Liver (tissue), 9 donors: ENCODE data around the gene UBL4A. TPM values are rescaled to one million over a fixed set of nuclear protein-coding genes. Genes with fewer than 3 reads are reported as not detected.

Source experiments
- DNase-seq: peaks from one replicate; pipeline ENCODE4 v3.0.0-alpha.2; 2017; ENCODE audit warnings: low spot score
- H3K27ac ChIP-seq, 2 donors: one replicate each; pipeline ENCODE4 v1.7.0; 2013; ENCODE audit warnings: inconsistent platforms in 2 of 2, low read length in 2 of 2, control low read depth in 1 of 2, low read depth in 1 of 2, mild to moderate bottlenecking in 1 of 2
- H3K27me3 ChIP-seq, 4 donors: one replicate each; pipeline versions ENCODE4 v1.6.1 to v1.7.0; 2013; ENCODE audit warnings: low read length in 3 of 4, inconsistent platforms in 1 of 4, mild to moderate bottlenecking in 1 of 4, moderate library complexity in 1 of 4; ENCODE audit not compliant: control insufficient read depth in 4 of 4, insufficient read depth in 4 of 4
- H3K36me3 ChIP-seq, 4 donors: one replicate each; pipeline versions ENCODE4 v1.6.1 to v1.7.0; 2013; ENCODE audit warnings: low read length in 3 of 4, mild to moderate bottlenecking in 3 of 4, low read depth in 1 of 4, moderate library complexity in 1 of 4; ENCODE audit not compliant: control insufficient read depth in 4 of 4, insufficient read depth in 3 of 4
- H3K4me1 ChIP-seq, 4 donors: one replicate each; pipeline versions ENCODE4 v1.6.1 to v1.7.0; 2013; ENCODE audit warnings: low read length in 3 of 4, mild to moderate bottlenecking in 3 of 4, moderate library complexity in 1 of 4; ENCODE audit not compliant: control insufficient read depth in 4 of 4, insufficient read depth in 4 of 4
- H3K4me3 ChIP-seq, 3 donors: one replicate each; pipeline versions ENCODE4 v1.6.1 to v1.7.0; 2013; ENCODE audit warnings: low read length in 3 of 3, control low read depth in 1 of 3, low read depth in 1 of 3, mild to moderate bottlenecking in 1 of 3
- H3K9ac ChIP-seq, 2 donors: one replicate each; pipeline ENCODE4 v1.7.0; 2013; ENCODE audit warnings: low read length in 2 of 2, mild to moderate bottlenecking in 2 of 2, moderate library complexity in 2 of 2, control low read depth in 1 of 2, low read depth in 1 of 2
- H3K9me3 ChIP-seq, 4 donors: one replicate each; pipeline versions ENCODE4 v1.6.1 to v1.7.0; 2013; ENCODE audit warnings: low read length in 3 of 4; ENCODE audit not compliant: control insufficient read depth in 4 of 4
- EGR1 ChIP-seq, 2 donors: IDR thresholded peaks; 2 replicates each; pipeline ENCODE4 v1.6.1; 2016 to 2018; ENCODE audit warnings: antibody characterized with exemption in 2 of 2, low read depth in 2 of 2
- FOXA1 ChIP-seq: IDR thresholded peaks from 2 replicates; pipeline ENCODE4 v1.6.1; 2016; ENCODE audit warnings: antibody characterized with exemption
- GABPA ChIP-seq, 2 donors: IDR thresholded peaks in 1 of 2; conservative IDR thresholded peaks in 1 of 2; 2 replicates each; pipeline ENCODE4 v1.6.1; 2016; ENCODE audit warnings: antibody characterized with exemption in 2 of 2, mild to moderate bottlenecking in 1 of 2, moderate library complexity in 1 of 2
- HNF4A ChIP-seq, 2 donors: conservative IDR thresholded peaks; 2 replicates each; pipeline ENCODE4 v1.6.1; 2016; ENCODE audit warnings: antibody characterized with exemption in 2 of 2, mild to moderate bottlenecking in 2 of 2
- HNF4G ChIP-seq: IDR thresholded peaks from 2 replicates; pipeline ENCODE4 v1.6.1; 2016; ENCODE audit warnings: antibody characterized with exemption
- JUND ChIP-seq, 2 donors: IDR thresholded peaks; 2 replicates each; pipeline ENCODE4 v1.6.1; 2016; ENCODE audit warnings: antibody characterized with exemption in 2 of 2
- RAD21 ChIP-seq, 2 donors: IDR thresholded peaks; 2 replicates each; pipeline ENCODE4 v1.6.1; 2016; ENCODE audit warnings: antibody characterized with exemption in 2 of 2, mild to moderate bottlenecking in 2 of 2
- RXRA ChIP-seq, 2 donors: IDR thresholded peaks; 2 replicates each; pipeline ENCODE4 v1.6.1; 2017 to 2018; ENCODE audit warnings: antibody characterized with exemption in 2 of 2, mild to moderate bottlenecking in 1 of 2
- SP1 ChIP-seq: IDR thresholded peaks from 2 replicates; pipeline ENCODE4 v1.6.1; 2018; ENCODE audit warnings: antibody characterized with exemption, mild to moderate bottlenecking
- TAF1 ChIP-seq: conservative IDR thresholded peaks from 2 replicates; pipeline ENCODE4 v1.6.1; 2016; ENCODE audit warnings: antibody characterized with exemption, mild to moderate bottlenecking
- YY1 ChIP-seq: IDR thresholded peaks from 2 replicates; pipeline ENCODE4 v1.6.1; 2016; ENCODE audit warnings: antibody characterized with exemption, mild to moderate bottlenecking
- WGBS: extraction: QIAGEN DNeasy Blood & Tissue Kit; methylation state at CpG from one replicate; pipeline ENCODE4 v1.1.7; 2013; 5-methylcytosine and 5-hydroxymethylcytosine counted together
- polyA plus RNA-seq, 2 donors: library from polyadenylated mRNA; stranded (reverse) in 1 of 2; unstranded in 1 of 2; fragments of 200-250 nt in 1 of 2; fragments of >200 nt in 1 of 2; fragmentation: Nextera tagmentation in 1 of 2; extraction: Ambion mirVana in 1 of 2; gene quantifications; one replicate each; pipeline versions ENCODE4 v1.2.1 to v1.2.3, GENCODE V29; 2013 to 2015
- total RNA-seq, 2 donors: library from RNA; depleted of rRNA; stranded (reverse); fragments of >200 nt; gene quantifications; one replicate each; pipeline ENCODE4 v1.2.3, GENCODE V29; 2014
- TF ChIP-seq, protein P1 (sequence below): fragments of 150-350 bp; IDR thresholded peaks from 2 replicates; pipeline ENCODE4 v1.5.1; 2017; ENCODE audit warnings: improper control_type of control experiment, low read depth, low read length; ENCODE audit not compliant: missing input control
- TF ChIP-seq, protein P2 (sequence below): IDR thresholded peaks from 2 replicates; pipeline ENCODE4 v1.6.1; 2016; ENCODE audit warnings: antibody characterized with exemption, mild to moderate bottlenecking
- TF ChIP-seq, protein P3 (sequence below): IDR thresholded peaks from 2 replicates; pipeline ENCODE4 v1.6.1; 2016; ENCODE audit warnings: antibody characterized with exemption
- TF ChIP-seq, protein P4 (sequence below): IDR thresholded peaks from 2 replicates; pipeline ENCODE4 v1.6.1; 2016; ENCODE audit warnings: antibody characterized with exemption
- donor health status: healthy.
- donor health status: healthy.
- donor health status: healthy.
- donor health status: healthy.
- donor health status: healthy.

Gene UBL4A
- total and polyA plus RNA-seq, 4 donors: 13.9 to 22.2 (median 20.8) TPM

DNA sequence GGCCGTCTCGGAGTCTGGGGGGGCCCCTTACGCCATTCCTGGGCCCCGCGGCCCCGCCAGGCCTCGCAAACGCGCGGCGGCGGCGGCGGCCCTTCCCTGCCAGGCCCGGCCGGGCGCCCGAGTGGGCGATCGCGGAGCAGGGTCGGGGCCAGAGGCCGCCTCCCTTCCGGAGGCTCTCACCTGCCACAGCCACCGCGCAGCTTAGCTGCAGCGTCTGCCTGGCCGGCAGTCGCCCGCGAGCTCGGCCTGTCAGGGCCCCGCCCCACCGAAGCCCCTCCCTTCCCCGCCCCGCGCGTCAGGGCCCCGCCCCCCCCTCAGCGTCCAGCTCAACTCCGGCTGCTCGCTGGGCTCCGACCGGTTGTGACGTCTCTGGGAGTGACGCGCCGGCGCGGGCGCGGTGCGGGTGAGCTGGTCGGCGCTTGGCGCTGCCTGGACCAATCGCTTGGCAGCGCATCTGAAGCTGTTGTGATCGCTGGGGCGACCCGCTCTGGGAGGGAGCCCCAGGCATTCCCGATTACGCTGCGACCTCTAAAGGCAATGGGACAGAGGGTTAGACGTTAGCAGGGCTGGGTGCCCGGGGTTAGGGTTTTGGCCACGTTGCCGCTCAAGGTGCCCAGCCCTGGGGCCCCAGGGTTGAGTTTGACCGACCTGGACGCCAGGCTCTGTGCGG lies 4.1 kb upstream of the UBL4A start, which contains the start of gene SLC10A3:
Gene SLC10A3, minus strand, starts transcription at position 216 of the 670 bp plus-strand sequence. CDS start 1,689 bp downstream, outside the sequence.
- H3K4me3 ChIP-seq: peak within 1 kb of the TSS; percentile 56 to 67 (median 57)
- H3K27me3 ChIP-seq: peaks cover 0 to 3% (median 0%) of the 10 kb centered on the region in 4 donors
- DNase-seq: peak; percentile 91
- H3K9me3 ChIP-seq: no peaks in the 10 kb centered on the region
- peak within 1 kb of the TSS; percentile 88 to 94 for H3K27ac ChIP-seq
- TF ChIP-seq JUND (IDR thresholded peaks at IDR 0.05) (no peak), EGR1 (IDR thresholded peaks at IDR 0.05; ENCODE audit: low read depth in 2 of 2) (no peak), YY1 (peak; percentile 56), GABPA (IDR thresholded peaks at IDR 0.05 in 1 of 2, conservative IDR thresholded peaks at IDR 0.05 in 1 of 2) (peak in 1 of 2 donors; percentile 63), SP1 (peak; percentile 58), RXRA (IDR thresholded peaks at IDR 0.05) (peak; percentile 32 to 36), RAD21 (IDR thresholded peaks at IDR 0.05) (peak; percentile 37 to 39), HNF4A (conservative IDR thresholded peaks at IDR 0.05) (no peak), FOXA1 (no peak), HNF4G (no peak), TAF1 (peak; percentile 60)
- TF ChIP-seq, protein P1, sequence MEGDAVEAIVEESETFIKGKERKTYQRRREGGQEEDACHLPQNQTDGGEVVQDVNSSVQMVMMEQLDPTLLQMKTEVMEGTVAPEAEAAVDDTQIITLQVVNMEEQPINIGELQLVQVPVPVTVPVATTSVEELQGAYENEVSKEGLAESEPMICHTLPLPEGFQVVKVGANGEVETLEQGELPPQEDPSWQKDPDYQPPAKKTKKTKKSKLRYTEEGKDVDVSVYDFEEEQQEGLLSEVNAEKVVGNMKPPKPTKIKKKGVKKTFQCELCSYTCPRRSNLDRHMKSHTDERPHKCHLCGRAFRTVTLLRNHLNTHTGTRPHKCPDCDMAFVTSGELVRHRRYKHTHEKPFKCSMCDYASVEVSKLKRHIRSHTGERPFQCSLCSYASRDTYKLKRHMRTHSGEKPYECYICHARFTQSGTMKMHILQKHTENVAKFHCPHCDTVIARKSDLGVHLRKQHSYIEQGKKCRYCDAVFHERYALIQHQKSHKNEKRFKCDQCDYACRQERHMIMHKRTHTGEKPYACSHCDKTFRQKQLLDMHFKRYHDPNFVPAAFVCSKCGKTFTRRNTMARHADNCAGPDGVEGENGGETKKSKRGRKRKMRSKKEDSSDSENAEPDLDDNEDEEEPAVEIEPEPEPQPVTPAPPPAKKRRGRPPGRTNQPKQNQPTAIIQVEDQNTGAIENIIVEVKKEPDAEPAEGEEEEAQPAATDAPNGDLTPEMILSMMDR: no peak
- TF ChIP-seq, protein P2, sequence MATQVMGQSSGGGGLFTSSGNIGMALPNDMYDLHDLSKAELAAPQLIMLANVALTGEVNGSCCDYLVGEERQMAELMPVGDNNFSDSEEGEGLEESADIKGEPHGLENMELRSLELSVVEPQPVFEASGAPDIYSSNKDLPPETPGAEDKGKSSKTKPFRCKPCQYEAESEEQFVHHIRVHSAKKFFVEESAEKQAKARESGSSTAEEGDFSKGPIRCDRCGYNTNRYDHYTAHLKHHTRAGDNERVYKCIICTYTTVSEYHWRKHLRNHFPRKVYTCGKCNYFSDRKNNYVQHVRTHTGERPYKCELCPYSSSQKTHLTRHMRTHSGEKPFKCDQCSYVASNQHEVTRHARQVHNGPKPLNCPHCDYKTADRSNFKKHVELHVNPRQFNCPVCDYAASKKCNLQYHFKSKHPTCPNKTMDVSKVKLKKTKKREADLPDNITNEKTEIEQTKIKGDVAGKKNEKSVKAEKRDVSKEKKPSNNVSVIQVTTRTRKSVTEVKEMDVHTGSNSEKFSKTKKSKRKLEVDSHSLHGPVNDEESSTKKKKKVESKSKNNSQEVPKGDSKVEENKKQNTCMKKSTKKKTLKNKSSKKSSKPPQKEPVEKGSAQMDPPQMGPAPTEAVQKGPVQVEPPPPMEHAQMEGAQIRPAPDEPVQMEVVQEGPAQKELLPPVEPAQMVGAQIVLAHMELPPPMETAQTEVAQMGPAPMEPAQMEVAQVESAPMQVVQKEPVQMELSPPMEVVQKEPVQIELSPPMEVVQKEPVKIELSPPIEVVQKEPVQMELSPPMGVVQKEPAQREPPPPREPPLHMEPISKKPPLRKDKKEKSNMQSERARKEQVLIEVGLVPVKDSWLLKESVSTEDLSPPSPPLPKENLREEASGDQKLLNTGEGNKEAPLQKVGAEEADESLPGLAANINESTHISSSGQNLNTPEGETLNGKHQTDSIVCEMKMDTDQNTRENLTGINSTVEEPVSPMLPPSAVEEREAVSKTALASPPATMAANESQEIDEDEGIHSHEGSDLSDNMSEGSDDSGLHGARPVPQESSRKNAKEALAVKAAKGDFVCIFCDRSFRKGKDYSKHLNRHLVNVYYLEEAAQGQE: peak; percentile 65
- TF ChIP-seq, protein P3, sequence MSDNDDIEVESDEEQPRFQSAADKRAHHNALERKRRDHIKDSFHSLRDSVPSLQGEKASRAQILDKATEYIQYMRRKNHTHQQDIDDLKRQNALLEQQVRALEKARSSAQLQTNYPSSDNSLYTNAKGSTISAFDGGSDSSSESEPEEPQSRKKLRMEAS: no peak
- TF ChIP-seq, protein P4, sequence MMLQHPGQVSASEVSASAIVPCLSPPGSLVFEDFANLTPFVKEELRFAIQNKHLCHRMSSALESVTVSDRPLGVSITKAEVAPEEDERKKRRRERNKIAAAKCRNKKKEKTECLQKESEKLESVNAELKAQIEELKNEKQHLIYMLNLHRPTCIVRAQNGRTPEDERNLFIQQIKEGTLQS: no peak
- H3K36me3 ChIP-seq: peaks cover 0 to 3% (median 0%) of the 10 kb centered on the region in 4 donors
- H3K9ac ChIP-seq: peak within 1 kb of the TSS; percentile 5 to 81
- WGBS: under 1% methylated on average over 71 of the region's 71 CpGs
- peaks cover under 1 to 18% (median 8%) of the 10 kb centered on the region in 4 donors for H3K4me1 ChIP-seq

DNA sequence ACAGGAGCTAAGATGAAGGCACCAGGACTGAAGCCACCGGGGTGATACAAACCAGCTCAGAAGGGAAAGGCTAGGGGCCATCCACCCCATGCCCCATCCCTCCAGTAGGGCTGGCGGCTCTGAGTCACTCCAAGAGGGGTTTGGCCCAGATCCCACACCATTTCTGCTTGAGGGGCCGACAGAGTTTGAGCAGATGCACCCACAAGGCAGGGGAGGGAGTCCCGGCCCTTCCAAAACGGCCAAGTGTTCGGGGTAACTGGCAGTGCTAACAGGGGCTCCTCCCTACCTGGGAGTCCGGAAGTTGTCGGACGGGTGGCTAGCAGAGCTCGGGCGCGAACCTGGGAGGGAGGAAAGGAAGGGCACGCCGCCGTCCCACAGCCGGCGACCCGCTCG lies 3.6 kb upstream of the UBL4A start:
- 1% methylated on average over 19 of the region's 19 CpGs for WGBS
- H3K27ac ChIP-seq: peak overlapping the region; percentile 83 to 84
- TF ChIP-seq TAF1: no peak
- TF ChIP-seq YY1: no peak
- peaks cover 0 to 3% (median 0%) of the 10 kb centered on the region in 4 donors for H3K27me3 ChIP-seq
- no peak for DNase-seq
- H3K36me3 ChIP-seq: peaks cover 0 to 4% (median 1%) of the 10 kb centered on the region in 4 donors
- H3K9ac ChIP-seq: peak overlapping the region; percentile 5 to 21
- peak overlapping the region; percentile 52 to 67 (median 57) for H3K4me3 ChIP-seq
- H3K4me1 ChIP-seq: peaks cover 6 to 23% (median 13%) of the 10 kb centered on the region in 4 donors
- H3K9me3 ChIP-seq: no peaks in the 10 kb centered on the region
